Stomach (tissue), 4 donors: Measurements from ENCODE around the gene ACTN4.

Source experiments
- CTCF ChIP-seq, 7 experiments: fragments of 450-650 bp in 4 of 7; fragments of 200-600 bp in 3 of 7; sonication (generic) in 3 of 7; IDR thresholded peaks; one replicate each; pipeline ENCODE4 v1.5.1; 2016 to 2019; ENCODE audit warnings: antibody characterized with exemption in 7 of 7, control low read depth in 2 of 7, mild to moderate bottlenecking in 1 of 7
- POLR2A ChIP-seq, 4 donors: fragments of 450-650 bp; IDR thresholded peaks; one replicate each; pipeline ENCODE4 v1.6.1; 2016; ENCODE audit warnings: antibody characterized with exemption in 4 of 4, control low read depth in 2 of 4, mild to moderate bottlenecking in 1 of 4, moderate library complexity in 1 of 4

- TF ChIP-seq CTCF (IDR thresholded peaks at IDR 0.05) (no peak), POLR2A (IDR thresholded peaks at IDR 0.05) (no peak)
These were observed 68.1 kb downstream of the ACTN4 start for GRCh38 chr19:38715555-38715954.
